Fibroblast of mammary gland (primary cell): Measurements from ENCODE around the gene NPHP4.
A peak's percentile ranks its signal among the peaks of the same experiment; 100 is the strongest.

ENCODE experiments used
- DNase-seq: peaks from one replicate; pipeline ENCODE4 v3.0.0-alpha.2; 2010; ENCODE audit warnings: low read depth
- H3K4me3 ChIP-seq: 2 replicates; pipeline ENCODE4 v1.5.1; 2011; ENCODE audit warnings: low read depth, mild to moderate bottlenecking, low read length, moderate library complexity; ENCODE audit not compliant: control insufficient read depth
- CTCF ChIP-seq: conservative IDR thresholded peaks from 2 replicates; pipeline ENCODE4 v1.5.1; 2011; ENCODE audit warnings: low read depth, low read length, inconsistent platforms; ENCODE audit not compliant: control insufficient read depth, insufficient read depth

Gene NPHP4

GRCh38 chr1:5847013-5847659, 145.1 kb downstream of the NPHP4 start:
- no peak for TF ChIP-seq CTCF
- H3K4me3 ChIP-seq = no peak overlapping the region
- DNase-seq = peak; percentile 12

- no peak for TF ChIP-seq CTCF
- no peak overlapping the region for H3K4me3 ChIP-seq
- peak; percentile 29 for DNase-seq
Measured at GRCh38 chr1:5845376-5845775, 146.8 kb downstream of the NPHP4 start.

- H3K4me3 ChIP-seq = no peak overlapping the region
- no peak for TF ChIP-seq CTCF
- no peak for DNase-seq
Measured at GRCh38 chr1:5844442-5844841, 147.8 kb downstream of the NPHP4 start.

- H3K4me3 ChIP-seq = no peak overlapping the region
- no peak for TF ChIP-seq CTCF
- DNase-seq = no peak
Measured at GRCh38 chr1:5843521-5844096, 148.6 kb downstream of the NPHP4 start.

- TF ChIP-seq CTCF = no peak
- no peak for DNase-seq
- H3K4me3 ChIP-seq = no peak overlapping the region
Measured at GRCh38 chr1:5842679-5843078, 149.5 kb downstream of the NPHP4 start.

GRCh38 chr1:5840551-5841001, 151.6 kb downstream of the NPHP4 start:
- no peak overlapping the region for H3K4me3 ChIP-seq
- TF ChIP-seq CTCF = no peak
- DNase-seq = no peak
